Glomerular visceral epithelial cell (primary cell): ENCODE measurements around the gene KCNIP3.
A peak's percentile ranks its signal among the peaks of the same experiment; 100 is the strongest.
"Not testable (repeated sequence)": the region's sequence is repeated elsewhere in the genome, so short reads cannot be mapped to it uniquely, and the experiment has no call there.

ENCODE experiments used
- DNase-seq: peaks from one replicate; pipeline ENCODE4 v3.0.0-alpha.2; 2016; ENCODE audit errors: extremely low spot score

Gene KCNIP3

DNA sequence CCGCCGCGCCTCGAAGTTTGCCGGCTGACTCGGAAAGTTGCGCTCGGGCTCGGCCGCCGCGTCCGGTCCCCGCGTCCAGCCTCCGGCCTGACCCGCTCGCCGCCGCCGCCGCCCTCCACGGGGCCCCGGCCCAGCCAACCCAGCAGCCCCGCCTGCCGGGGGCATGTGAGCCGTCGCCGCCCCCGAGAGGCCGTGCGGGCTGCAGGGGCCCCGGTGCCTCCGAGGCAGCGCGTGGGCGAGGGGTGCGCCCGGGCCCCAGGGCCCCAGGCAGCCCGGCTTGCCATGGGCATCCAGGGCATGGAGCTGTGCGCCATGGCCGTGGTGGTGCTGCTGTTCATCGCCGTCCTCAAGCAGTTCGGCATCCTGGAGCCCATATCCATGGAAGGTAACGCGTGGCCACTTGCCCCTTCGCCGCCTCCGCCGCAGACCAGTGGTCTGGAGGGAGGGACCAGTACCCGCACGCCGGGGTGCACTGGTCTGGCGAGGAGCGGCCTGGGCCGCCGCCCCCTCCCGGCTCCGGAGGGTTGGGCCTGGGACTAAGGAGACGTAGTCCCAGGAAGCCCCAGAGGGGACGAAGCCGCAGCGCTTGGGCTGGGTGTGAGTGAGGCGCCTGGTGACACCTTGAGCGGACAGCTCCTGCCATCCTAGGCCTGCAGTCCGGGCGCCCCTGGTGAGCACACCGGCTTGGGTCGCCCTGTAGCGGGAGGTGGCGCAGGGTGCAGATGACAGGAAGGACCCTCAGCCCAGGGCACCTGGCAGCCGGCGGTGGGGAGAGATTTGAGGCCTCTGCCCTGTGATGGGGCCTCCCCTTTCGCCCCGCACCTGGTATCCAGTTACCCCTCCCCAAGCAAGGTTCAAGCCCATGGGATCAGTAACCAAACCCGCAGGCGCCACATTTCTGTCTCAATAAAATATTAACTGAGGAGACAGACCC, 49.9 kb downstream of the KCNIP3 start:
- peak; percentile 32 for DNase-seq

DNA sequence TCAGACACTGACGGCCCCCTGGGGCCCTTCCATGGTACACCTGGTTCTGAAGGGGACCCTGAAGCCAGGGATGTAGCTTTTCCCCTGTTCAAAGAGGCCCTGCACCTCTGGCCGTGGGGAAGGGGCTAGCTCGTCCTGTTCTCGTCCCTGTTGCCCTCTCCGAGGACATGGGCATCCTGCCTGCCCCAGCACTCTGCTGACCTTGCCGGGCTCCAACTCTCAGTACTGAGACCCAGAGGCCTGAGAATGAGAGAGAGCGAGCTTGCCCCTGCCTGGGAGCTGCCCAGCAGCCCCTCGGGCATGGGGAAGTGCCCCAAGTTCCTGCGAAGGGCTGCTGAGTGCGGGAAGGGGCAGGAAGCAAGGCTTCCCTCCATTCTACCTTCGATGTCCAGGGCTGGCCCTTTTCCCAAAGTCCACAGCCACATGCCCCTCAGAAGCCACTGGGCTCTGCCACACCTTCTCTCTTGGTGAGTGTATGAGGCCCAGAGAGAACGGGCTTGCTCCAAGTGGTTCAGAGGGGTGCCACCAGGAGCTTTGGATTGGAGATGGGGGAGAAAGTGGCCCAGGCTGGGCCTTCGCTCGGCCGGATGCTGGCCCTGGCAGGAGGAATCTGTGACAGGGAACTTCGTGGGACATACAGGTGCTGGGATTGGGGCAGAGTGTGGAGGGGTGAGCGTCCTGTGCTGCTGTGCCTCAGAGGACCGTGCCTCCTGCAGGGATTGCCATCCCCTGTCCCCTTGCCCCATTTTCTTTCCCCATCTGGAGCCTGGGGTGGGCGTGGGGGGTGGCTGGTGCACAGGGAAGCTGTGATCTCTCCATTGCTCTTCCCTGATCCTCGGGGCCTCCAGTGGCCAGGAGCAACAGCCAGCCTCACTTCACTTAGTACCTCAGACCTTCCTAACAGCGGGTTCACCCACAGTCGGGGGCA, 50.8 kb downstream of the KCNIP3 start:
- DNase-seq: no peak

DNA sequence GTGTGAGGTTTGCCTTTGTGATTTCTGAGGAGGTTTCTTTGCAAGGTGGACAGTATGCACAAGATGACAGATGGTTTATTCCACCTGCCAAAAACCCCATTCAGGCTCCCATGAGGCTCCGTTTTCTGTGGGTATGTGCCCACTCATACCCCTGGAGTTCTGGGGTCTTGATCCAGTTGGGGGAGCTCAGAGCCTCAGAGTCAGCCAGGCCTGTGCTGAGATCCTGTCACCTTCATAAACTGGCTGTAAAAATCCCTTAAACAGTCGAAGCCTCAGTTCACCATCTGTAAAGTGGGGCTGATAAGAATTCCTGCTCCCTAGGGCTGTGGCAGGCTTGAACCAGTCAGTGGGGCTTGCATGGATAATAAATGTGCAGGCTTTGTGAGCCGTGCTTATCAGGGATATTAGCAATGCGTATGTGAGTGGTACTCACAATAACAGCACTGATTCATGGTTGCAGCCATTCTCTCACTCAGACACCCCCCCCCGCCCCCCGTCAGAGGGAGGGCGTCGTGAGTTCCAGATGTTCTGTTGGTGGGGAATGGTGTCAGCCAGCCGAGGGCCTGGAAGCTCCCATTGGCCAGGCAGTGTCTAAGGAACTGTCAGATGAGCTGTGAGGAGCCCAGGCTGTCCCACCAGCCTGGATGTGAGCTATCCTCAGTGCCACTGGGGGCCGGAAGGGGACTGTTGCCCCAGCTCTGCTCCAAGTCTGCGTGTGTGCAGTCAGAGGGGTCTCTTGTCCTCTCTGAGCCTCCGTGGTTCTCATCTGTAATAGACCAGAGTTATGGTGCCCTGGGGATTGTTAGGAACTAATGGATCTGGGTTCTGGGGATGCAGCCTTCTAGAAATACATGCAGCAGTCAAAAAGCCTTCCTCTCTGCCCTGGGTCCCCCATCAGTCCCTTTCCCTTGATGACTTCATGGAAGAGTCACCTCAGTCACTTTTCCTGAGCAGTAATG, 51.7 kb downstream of the KCNIP3 start:
- DNase-seq: no peak

DNA sequence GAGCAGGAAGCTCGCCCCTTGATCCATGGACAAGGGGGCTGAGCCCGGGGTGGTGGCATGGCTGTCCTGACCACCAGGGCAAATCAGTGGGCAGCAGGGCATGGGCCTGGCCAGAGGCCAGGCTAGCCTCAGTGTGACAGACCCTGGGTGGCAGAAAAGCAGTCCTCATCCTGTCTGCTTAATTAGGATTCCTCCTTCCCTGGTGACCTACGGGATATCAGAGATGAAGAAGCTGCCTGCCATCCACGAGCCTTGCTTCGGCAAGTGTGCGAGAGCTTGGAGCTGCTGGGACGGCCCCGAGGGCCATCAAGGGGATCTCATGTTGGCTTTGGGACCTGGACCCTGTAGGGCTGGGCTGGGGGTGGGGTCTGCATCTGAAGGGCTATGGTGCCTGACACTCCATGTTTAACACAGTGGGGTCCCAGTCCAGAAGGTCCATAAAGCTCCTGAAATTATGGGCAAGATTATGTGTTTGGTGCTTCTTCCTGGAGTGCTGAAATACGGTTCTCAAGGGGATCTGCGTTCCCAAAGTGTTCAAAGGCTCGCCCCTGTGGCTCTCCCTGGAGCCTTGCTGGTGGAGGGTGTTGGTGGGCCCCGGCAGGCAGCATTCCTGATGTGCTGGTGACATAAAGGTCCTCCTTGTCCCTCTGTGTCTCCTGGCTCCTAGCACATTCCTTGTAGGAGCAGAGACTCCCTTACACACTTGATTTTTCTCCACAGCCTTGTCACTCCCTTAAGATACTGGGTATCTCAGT, 52.6 kb downstream of the KCNIP3 start:
- no peak for DNase-seq

DNA sequence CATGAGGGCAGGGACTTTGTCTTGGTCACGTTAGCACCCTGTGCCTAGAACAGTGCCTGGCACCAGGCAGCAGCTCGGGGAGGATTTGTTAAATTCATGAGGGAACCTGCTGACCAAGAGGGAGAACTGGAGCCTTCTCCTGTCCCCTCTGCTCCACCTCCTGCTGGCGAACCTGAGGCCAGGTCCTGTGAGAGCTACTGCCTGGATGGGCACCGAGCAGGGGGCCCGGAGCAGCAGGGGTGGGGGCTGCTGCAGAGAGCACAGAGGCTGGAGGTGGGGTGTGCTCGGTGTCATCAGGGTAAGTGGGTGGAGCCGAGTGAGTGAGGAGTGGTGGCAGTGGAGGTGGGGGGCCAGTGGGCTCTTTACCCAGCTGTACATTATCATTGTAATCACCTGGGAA, 53.2 kb downstream of the KCNIP3 start:
- no peak for DNase-seq

DNA sequence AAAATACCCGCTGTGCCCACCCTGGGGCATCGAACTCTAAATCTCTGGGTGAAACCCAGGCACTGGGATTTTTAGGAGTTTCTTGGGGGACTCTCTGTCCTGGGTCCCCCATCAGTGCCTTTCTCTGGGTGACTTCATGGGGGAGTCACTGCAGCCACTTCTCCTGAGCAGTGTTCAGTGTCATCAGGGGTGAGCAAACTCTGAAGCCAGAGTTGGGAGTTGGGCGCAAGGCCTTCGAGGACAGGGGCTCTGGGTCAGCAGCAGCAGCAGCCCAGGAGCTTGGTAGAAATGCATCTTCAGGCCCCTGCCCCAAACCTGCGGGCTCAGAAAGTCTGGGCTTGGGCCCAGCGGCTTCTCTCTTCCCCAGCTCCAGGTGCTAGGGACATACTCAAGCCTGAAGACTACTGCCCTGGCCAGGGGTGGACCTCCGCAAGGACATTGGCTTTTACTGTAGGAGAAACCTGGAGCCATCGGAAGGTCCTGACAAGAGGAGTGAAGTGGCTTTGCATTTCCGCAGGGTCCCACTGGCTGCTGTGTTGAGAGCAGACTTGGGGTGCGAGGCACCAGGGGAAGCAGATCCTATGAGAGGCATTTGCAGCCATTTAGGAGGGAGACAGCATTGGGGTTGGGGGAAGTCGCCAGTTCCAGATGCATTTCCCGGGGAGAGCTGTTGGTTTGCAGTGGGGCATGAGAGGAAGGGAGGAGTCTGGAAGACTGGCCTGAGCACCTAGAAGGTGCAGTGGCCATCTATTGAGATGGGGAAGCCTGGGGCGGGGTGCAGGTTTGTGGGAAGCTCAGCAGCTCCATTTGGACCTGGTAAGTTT, 53.8 kb downstream of the KCNIP3 start:
- no peak for DNase-seq

DNA sequence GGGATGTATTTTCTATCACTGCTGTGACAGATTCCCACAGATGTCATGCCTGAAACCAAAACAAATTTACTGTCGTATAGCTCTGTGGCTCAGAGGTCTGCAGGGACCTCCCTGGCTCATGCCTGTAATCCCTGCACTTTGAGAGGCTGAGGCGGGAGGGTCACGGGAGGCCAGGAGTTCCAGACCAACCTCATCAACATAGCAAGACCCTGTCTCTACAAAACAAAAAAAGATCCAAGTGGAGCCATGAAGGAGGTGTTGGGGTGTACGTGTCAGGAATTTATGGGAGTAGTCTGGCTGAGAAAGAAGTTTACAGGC, 54.4 kb downstream of the KCNIP3 start:
- DNase-seq: no peak

DNA sequence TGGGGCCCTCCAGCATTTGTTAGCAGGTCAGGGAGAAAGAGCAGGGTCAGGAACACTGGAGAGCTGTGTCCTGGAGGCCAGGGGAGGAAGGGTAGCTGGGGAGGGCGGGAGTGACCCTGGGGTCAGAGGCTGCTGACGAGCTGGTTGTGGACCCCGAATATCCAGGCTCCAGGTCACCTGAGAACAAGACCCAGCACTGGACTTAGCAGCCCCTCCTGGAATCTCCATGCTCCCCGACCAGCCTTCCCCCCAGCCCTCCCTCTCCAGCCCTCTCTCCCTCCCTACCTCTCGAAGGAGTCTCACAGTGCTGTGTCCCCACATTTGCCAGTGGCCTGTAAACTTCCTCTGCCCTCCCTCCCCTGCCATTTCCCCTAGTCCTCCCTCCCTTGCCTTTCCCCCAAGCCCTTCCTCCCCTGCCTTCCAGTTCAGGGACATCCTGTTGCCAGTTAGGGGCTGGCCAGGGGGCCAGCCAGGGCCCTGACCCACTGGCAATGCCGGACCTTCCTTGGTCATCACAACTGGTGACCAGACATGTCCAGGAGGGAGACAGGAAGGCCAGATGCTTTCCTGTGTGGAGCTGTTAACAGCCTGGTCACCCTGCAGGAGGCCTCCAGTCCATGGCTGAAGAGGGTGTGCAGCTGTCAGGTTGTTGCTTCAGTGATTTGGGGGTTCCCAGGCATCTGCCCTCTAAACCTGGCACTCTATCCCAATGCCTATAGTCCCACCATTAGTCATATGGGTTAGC, 55.3 kb downstream of the KCNIP3 start:
- DNase-seq: no peak

DNA sequence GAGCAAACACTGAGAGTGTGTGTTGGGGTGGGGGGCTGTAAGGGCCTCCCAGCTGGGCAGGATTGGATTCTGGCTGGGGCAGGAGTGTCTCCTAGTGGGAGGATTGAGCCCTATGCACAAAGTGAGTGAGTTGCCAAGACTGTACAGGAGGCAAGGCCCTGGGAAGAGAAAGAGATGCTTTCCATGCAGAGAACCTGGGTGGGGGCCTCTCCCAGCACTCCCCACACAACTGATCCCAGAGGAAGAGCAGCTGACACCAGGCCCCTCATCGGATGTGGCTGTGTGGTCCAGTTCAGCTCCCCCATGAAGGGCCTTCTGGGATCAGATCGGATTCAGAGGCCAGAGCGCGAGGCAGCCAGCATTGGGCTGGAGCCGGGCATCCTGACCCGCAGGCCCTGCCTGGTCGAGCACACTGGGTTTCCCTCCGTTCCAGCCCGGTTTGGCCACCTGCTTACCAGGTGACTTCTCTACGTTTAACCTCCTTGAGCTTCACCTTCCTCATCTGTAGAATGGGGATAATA, 56.0 kb downstream of the KCNIP3 start:
- DNase-seq: no peak

DNA sequence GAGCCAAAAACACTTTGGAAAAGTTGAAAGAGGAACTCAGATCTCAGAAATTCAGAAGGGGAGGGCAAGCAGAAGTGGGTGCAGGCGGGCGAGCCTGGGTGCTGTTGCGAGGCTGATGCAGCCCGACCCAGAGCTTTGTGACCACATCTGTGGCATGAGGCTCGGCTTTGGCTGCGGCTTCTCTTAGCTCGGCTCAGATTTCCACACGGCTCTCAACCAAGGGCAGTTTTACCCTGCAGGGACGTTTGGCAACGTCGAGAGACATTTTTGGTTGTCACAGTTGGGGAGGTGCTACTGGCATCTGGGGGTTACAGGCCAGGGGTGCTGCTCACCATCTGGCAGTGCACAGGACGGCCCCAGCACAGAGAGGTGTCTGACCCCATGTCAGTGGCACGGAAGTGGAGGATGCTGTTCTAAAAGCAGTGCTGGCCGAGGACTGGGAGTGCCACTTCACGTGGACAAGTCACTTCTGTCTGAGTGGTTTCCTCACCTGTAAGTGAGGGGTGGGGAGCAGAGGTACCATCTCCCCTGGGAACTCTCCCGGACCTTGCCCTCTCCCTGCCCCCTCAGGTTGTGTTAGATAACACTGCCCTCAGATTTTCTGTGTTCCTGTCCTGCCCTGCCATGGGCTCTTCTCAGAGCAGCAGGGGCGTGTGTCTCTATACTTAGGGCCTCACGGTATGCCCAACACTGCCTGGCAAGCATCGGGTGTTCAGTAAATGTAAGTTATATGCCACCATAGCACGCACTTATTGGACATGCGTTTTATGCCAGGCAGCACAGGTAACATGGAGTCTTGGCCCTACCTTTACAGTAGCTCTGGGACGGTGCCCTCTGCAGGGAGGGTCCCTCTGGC, 56.7 kb downstream of the KCNIP3 start:
- DNase-seq: no peak

DNA sequence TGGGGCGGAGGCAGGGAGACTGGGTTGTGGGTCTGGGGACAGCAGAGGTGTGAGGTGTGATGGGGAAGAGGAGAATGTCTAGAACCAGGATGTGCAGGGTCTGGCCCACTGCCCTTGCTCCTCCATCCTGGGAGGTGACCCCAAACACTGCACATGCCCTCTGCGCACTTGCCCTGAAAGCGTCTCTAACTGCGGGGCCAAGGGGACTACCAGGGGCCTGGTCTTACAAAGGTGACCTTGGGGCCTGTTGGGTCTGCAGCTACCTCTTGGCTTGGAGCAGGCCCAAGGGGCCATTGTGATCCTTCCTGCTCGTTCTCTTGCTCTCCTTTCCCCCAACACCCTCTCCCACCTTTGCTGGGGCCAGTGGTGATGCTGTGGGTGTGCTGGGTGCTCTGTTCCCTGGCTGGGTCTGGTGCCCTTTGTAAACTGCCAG, 57.3 kb downstream of the KCNIP3 start:
- no peak for DNase-seq

DNA sequence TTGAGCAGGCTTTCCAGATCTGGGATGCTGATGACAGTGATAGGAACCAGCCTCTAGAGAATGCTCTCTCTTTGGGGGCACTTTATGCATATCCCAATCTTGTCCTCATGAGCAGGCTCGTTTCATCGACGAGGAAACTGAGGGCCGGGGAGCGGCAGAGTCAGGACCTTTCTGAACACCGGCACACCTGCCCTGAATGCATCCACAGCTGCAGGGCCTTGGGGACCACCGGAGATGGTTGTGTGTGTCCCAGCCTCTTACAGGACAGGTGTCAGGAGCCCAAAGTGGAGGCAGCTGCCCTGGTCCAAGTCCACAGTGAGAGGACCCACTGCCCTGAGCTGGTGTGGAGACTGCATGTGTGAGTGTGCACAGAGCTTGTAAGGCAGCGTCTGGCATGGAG, 57.8 kb downstream of the KCNIP3 start:
- DNase-seq: no peak

DNA sequence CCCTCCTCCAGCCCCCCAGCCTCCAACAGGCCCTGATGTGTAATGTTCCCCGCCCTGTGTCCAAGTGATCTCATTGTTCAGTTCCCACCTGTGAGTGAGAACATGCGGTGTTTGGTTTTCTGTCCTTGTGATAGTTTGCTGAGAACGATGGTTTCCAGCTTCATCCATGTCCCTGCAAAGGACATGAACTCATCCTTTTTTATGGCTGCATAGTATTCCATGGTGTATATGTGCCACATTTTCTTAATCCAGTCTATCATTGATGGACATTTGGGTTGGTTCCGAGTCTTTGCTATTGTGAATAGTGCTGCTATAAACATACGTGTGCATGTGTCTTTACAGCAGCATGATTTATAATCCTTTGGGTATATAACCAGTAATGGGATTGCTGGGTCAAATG, 58.3 kb downstream of the KCNIP3 start:
- not testable (repeated sequence) for DNase-seq

DNA sequence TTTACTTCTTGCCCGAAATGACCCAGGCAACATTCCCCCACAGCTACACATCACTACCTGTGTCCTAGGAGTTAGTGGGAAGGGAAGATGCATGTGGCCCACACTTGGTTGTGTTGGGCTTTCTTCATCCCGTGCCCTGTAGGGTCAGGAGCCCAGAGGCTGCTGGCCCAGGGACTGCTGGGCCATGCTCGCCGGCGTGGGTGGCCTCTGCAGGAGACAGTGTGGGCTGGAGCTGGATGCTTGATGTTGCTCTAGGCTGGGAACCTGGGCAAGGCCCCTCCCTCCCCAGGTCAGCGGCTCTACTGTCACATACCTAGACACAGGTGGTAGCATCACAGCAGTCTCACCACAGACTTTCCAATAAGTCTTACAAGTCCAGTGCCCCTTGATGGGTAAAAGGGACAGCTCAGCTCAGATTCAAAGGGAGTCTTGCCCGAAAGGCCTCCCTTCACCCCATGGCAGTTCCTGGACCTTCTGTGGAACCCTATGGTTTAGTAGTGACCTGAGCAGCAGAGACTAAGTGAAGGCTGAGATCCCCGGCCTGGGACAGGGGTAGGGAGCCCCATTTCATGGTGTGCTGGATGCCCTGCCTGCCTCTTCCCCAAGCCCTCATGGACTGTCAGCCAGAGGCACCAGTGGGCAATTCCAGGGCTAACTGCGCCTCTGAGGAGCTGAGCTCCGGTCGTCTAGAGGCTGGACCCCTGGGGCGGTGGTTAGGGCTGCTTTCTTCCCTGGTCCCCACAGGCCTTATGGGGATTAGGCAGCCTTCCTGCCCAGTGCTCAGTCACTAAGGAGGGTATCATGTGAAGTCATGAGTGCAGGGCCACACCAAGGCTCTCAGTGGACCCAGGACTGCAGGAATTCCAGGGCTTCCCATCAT, 59.9 kb downstream of the KCNIP3 start:
- no peak for DNase-seq

DNA sequence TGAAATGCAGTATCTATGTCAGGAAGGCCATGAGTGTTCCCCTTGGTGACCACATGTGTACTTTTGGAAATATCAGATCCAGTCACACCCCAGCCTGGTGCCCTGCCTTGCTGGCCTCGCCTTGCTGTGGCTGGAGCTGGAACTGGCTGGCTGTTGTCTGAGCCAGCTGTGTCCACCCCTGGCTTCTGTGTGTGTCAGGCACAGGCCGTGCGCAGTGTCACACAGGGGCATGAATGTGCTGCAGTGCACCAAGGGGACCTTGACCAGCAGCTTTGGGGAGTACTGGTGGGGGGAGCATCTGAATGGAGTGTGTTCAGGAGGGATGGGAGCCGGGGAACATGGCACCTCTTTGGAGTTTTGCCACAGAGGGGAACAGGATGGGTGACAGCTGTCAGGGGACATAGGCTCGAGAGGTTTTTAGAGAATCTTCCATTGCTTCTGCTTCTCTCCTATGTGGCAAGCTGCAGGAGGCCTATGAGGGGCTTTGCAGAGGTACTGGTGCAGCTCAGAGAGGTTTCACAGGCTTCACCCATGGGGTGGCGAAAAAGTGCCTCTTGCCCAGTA, 60.7 kb downstream of the KCNIP3 start:
- no peak for DNase-seq

DNA sequence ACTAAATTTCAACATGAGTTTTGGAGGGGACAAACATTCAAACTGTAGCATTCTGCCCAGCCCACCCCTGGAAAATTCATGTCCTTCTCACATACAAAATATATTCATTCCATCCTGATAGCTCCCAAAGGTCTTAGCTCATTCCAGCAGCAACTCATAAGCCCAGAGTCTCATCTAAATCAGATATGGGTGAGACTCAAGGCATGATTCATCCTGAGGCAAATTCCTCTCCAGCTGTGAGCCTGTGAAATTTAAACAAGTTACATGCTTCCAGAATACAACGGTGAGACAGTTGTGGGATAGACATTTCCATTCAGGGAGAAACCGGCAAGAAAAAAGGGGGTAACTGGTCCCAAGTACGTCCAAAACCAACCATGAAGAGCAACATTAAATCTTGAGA, 61.9 kb downstream of the KCNIP3 start:
- DNase-seq: no peak

DNA sequence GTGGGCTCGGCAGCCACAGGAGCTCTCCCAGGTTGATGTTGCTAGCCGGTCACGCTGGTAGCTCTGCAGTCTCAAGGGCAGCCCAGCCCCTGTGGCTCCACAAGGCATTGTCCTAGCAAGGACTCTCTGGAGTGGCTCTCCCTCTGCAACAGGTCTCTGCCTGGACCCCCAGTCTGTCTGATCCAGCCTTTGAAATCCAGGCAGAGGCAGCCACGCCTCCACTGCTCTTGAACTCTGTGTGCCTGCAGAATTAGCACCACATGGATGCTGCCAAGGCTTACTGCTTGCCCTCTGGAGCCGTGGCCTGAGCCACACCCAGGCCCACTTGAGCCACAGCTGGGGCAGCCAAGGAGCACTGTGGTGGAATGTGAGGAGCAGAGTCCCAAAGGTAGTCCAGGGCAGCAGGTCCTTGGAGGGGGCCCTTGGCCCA, 62.4 kb downstream of the KCNIP3 start:
- DNase-seq: no peak
